Stimulated activated CD8-positive, alpha-beta memory T cell treated with anti-CD3 and anti-CD28 coated beads, Interleukin-7, amount 100 ng/mL, for 24 hours (primary cell): ENCODE measurements around the gene DUS2.
"Not testable (repeated sequence)": the region's sequence is repeated elsewhere in the genome, so short reads cannot be mapped to it uniquely, and the experiment has no call there.

Experiments used
- DNase-seq: peaks from one replicate; pipeline ENCODE4 v3.0.0-alpha.2; 2020; ENCODE audit warnings: low read depth

Gene DUS2

GRCh38 chr16:67998779-67999688 lies 24.1 kb upstream of the DUS2 start, which contains the start of gene DPEP2:
Gene DPEP2, minus strand, starts transcription at chr16:67999484. Its CDS starts 6,272 bp downstream, at chr16:67993212.
- DNase-seq, result not testable (repeated sequence)

- no peak for DNase-seq
Measured at GRCh38 chr16:67999985-68000384, 23.1 kb upstream of the DUS2 start.

- no peak for DNase-seq
Measured at GRCh38 chr16:68000450-68000849, 22.6 kb upstream of the DUS2 start.

- DNase-seq, result no peak
Measured at GRCh38 chr16:68003031-68003430, 20.1 kb upstream of the DUS2 start.

- no peak for DNase-seq
Measured at GRCh38 chr16:68005211-68005610, 17.9 kb upstream of the DUS2 start.

- no peak for DNase-seq
Measured at GRCh38 chr16:68005786-68006286, 17.2 kb upstream of the DUS2 start.

GRCh38 chr16:68009157-68009735 lies 13.8 kb upstream of the DUS2 start:
- no peak for DNase-seq

- not testable (repeated sequence) for DNase-seq
Measured at GRCh38 chr16:68009872-68010271, 13.2 kb upstream of the DUS2 start.

GRCh38 chr16:68013440-68013839 lies 9.6 kb upstream of the DUS2 start:
- no peak for DNase-seq

- no peak for DNase-seq
Measured at GRCh38 chr16:68015681-68016080, 7.4 kb upstream of the DUS2 start, which contains the start of gene DPEP2NB. Gene DPEP2NB, minus strand, starts transcription at chr16:68015911. Its CDS starts 141 bp downstream, at chr16:68015770.

GRCh38 chr16:68019167-68019680 lies 3.9 kb upstream of the DUS2 start:
- no peak for DNase-seq

GRCh38 chr16:68021490-68021889 lies 1.6 kb upstream of the DUS2 start:
- DNase-seq, result no peak

- DNase-seq, result no peak
Measured at GRCh38 chr16:68022278-68022727, 781 bp upstream of the DUS2 start.

GRCh38 chr16:68028996-68029395 lies 5.9 kb downstream of the DUS2 start:
- no peak for DNase-seq

- not testable (repeated sequence) for DNase-seq
Measured at GRCh38 chr16:68030108-68030507, 7.0 kb downstream of the DUS2 start.

- no peak for DNase-seq
Measured at GRCh38 chr16:68031951-68032350, 8.9 kb downstream of the DUS2 start.

- no peak for DNase-seq
Measured at GRCh38 chr16:68033101-68033500, 10.0 kb downstream of the DUS2 start.

- no peak for DNase-seq
Measured at GRCh38 chr16:68035227-68035626, 12.1 kb downstream of the DUS2 start.

- no peak for DNase-seq
Measured at GRCh38 chr16:68037841-68038597, 14.9 kb downstream of the DUS2 start.

GRCh38 chr16:68040506-68041288 lies 17.6 kb downstream of the DUS2 start:
- peak; percentile 74 for DNase-seq

- DNase-seq, result no peak
Measured at GRCh38 chr16:68041783-68042182, 18.7 kb downstream of the DUS2 start.
